Esophagus muscularis mucosa (tissue), 4 donors: ENCODE results near the gene SERPINE1.

ENCODE experiments used
- EP300 ChIP-seq: sonication (generic); formaldehyde crosslinking; IDR thresholded peaks from one replicate; pipeline ENCODE4 v1.6.1; 2017; ENCODE audit warnings: antibody characterized with exemption
- POLR2A ChIP-seq: fragments of 450-650 bp; IDR thresholded peaks from one replicate; pipeline ENCODE4 v1.6.1; 2017; ENCODE audit warnings: antibody characterized with exemption, moderate library complexity, mild to moderate bottlenecking, low read depth
- TF ChIP-seq, protein P1 (sequence below), 3 experiments: fragments of 200-600 bp in 2 of 3; fragments of 450-650 bp in 1 of 3; sonication (generic) in 2 of 3; IDR thresholded peaks; one replicate each; pipeline ENCODE4 v1.5.1; 2017 to 2019; ENCODE audit warnings: antibody characterized with exemption in 3 of 3, mild to moderate bottlenecking in 2 of 3, moderate library complexity in 1 of 3

DNA sequence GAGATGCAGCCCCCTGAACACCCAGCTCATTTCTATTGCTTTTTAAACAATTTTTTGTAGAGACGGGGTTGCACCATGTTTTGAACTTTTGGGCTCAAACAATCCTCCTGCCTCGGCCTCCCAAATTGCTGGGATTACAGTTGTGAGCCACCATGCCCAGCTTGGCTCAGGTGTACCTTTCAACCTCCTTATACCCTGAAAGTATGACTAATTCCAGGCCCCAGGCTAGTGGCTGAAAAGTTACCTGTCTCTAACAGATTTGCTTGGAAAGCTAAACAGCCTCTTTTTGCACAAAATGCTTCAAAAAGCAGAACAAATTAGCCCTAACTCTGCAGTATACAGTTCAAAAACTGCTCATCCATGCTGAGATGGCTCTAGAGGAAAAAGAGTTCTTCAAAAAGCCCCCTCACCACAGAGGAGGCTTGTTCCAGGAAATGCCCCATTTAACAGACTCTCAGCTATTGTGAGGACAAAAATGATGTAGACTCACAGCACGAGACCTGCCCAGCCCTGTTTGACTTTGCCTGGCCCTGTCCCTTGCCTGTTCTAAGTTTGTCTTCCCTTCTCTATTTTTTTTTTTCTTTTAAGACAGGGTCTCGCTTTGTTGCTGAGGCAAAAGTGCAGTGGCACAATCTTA, 14.0 kb downstream of the SERPINE1 start:
- TF ChIP-seq, protein P1, sequence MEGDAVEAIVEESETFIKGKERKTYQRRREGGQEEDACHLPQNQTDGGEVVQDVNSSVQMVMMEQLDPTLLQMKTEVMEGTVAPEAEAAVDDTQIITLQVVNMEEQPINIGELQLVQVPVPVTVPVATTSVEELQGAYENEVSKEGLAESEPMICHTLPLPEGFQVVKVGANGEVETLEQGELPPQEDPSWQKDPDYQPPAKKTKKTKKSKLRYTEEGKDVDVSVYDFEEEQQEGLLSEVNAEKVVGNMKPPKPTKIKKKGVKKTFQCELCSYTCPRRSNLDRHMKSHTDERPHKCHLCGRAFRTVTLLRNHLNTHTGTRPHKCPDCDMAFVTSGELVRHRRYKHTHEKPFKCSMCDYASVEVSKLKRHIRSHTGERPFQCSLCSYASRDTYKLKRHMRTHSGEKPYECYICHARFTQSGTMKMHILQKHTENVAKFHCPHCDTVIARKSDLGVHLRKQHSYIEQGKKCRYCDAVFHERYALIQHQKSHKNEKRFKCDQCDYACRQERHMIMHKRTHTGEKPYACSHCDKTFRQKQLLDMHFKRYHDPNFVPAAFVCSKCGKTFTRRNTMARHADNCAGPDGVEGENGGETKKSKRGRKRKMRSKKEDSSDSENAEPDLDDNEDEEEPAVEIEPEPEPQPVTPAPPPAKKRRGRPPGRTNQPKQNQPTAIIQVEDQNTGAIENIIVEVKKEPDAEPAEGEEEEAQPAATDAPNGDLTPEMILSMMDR (IDR thresholded peaks at IDR 0.05) = no peak
- TF ChIP-seq POLR2A (no peak), EP300 (no peak)
